Activated CD4-positive, CD25-positive, alpha-beta regulatory T cell (primary cell): ENCODE measurements around the gene C1orf35.

ENCODE experiments used
- DNase-seq, 4 experiments: peaks; one replicate each; lab custom pipeline; 2025; lab: John Stamatoyannopoulos, UW

C1orf35 gene

DNA sequence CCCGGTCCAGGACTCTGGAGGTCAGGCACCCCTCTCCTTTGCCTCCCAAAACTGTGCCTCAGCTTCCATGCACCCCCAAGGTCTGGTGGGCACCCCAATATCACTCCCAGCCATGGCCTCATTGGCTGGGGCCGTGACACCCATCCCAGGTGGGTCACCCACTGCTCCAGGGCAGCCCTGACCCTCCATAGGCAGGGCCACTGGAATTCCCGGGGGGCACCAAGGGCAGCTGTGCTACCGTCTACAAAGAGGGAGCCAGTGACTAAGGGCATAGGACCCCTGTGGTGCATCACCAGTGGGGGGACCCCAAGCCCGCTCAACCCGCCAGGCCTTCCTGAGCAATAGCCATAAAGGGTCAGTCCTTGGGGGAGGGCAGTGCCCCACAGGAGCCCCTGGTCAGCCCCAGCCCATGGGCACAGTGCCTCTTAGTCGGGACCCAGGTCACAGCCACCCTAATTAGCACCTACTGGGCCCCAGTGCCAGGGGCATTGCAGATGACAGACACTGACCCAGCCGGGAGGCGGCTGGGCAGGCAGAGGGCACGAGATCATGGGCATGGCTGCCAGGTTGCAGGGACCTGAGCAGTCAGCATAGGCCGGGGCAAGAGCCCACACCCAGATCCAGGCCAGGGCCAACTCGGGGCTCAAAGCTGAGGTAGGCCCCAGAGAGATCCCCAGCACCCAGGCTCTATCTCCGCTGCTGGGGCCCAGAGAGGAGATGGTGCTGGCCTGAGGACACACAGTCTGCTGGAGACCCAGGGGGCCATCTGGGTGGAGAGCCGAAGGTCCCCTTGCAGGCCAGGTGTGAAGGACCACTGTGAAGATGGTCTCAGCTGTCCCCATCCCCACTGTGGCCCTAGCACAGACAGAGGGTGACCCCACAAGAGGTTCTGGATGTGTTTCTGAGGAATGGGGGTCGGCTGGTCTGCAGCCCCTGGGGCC is 39.6 kb downstream of the C1orf35 start:
- no peak for DNase-seq

DNA sequence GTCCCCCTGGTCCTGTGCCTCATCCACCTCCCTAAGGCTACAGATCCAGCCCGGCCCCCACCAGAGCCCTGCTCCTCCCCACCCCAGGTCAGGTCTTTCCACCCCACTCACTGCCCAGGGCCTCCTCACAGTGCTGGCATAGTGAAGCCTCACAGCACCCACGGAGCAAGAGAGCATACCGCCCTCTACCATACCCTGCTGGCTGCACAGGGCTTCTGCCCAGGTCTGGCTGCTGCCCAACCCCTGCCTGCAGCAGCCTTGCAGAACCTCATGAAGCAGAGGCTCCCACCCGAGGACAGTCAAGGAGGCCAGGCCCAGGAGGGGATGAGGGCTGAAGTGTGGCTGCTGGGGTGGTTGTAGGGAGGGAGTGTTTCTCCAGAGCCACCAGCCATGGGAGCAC is 40.3 kb downstream of the C1orf35 start:
- DNase-seq, result no peak

DNA sequence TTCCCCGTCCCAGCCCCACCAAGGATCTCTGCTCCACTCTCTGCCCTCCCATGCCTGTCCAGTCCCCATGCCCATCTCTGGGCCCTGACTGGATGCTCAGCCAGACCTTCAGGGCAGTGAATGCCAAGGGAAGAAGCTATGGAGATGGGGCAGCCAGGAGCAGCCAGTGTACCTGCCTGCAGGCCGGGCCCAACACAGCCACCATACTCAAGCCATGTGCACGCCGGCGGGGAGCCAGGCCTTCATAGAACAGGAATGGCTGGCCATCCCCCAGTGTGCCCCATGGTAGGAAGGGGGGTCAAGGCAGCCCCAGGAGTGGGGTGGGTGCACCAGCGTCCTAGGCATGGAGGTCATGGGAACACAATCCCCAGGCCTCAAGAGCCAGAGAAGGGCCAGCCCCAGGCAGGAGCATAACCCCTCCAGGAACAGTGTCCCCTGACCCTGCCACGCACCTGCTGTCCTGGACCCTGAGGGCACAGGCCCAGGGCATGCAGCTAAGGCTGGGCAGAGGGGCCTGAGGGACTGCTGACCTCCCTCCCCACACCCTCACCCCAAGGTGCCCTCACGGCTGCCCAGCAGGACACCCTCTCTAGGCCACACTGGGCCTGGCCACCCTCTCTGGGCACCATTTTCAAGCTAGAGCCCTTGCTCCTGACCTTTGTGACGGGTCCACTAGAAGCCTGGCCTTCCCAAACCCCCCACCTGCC is 40.9 kb downstream of the C1orf35 start:
- DNase-seq, result no peak

DNA sequence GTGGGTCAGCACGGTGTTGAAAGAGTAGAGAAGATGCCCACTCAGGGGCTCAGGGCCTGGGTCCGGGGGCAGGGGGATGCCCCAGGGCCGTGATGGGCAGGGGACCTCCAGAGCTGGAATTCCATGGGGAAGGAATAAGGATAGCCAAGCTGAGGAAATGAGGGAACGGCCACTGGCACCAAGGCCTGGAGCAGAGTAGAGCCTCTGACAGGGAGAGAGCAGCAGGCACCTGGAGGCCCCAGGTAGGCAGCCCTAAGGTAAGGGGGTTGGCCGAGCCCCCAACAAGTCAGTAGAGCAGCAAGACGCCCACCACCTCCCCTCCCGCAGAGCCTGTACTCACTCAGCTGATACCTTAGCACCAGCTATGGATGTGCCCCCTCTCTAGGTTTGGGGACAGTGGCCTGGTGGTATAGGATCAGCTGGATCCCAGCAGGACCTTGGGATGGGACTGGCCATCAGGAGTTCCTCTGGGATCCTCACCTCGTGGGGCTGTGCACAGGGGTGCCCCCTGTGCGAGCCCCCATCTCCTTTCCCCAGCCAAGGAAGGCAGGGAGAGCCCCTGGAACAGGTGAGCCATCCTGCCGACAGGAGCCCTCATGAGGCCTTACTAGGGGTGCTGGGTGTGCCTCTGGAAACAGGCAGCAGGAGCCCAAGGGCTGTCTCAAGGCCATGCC is 41.6 kb downstream of the C1orf35 start:
- no peak for DNase-seq

DNA sequence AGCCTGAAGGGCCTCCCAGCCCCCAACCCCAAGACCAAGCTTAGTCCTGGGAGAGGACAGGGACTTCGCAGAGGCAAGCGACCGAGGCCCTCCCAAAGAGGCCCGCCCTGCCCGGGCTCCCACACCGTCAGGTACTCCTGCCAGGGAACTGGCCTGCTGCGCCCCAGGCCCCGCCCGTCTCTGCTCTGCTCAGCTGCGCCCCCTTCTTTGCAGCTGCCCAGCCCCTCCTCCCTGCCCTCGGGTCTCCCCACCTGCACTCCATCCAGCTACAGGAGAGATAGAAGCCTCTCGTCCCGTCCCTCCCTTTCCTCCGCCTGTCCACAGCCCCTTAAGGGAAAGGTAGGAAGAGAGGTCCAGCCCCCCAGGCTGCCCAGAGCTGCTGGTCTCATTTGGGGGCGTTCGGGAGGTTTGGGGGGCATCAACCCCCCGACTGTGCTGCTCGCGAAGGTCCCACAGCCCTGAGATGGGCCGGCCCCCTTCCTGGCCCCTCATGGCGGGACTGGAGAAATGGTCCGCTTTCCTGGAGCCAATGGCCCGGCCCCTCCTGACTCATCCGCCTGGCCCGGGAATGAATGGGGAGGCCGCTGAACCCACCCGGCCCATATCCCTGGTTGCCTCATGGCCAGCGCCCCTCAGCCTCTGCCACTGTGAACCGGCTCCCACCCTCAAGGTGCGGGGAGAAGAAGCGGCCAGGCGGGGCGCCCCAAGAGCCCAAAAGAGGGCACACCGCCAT is 42.5 kb downstream of the C1orf35 start:
- no peak for DNase-seq

DNA sequence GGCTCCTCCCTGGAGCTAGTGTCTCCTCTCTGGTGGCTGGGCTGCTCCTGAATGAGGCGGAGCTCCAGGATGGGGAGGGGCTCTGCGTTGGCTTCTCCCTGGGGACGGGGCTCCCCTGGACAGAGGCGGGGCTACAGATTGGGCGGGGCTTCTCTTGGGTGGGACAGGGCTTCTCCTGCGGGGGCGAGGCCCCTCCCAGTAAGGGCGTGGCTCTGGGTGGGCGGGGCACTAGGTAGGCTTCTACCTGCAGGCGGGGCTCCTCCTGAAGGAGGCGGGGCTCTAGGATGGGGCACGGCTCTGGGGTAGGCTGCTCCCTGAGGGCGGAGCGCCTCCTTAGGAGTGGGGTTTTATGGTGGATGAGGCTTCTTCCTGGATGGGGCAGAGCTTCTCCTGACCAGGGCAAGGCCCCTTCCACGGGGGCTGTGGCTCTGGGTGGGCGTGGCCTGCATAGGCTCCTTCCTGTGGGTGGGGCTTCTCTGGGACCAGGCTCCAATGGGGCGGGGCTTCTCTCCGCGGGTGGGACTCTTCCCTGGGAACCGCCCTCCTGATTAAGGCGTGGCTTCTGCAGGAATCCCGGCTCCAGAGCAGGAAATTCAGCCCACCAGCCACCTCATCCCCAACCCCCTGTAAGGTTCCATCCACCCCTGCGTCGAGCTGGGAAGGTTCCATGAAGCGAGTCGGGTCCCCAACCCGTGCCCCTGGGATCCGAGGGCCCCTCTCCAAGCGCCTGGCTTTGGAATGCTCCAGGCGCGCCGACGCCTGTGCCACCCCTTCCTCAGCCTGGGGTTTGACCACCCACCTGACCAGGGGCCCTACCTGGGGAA is 43.3 kb downstream of the C1orf35 start:
- peak in 1 of 4 experiments; percentile 28 for DNase-seq

DNA sequence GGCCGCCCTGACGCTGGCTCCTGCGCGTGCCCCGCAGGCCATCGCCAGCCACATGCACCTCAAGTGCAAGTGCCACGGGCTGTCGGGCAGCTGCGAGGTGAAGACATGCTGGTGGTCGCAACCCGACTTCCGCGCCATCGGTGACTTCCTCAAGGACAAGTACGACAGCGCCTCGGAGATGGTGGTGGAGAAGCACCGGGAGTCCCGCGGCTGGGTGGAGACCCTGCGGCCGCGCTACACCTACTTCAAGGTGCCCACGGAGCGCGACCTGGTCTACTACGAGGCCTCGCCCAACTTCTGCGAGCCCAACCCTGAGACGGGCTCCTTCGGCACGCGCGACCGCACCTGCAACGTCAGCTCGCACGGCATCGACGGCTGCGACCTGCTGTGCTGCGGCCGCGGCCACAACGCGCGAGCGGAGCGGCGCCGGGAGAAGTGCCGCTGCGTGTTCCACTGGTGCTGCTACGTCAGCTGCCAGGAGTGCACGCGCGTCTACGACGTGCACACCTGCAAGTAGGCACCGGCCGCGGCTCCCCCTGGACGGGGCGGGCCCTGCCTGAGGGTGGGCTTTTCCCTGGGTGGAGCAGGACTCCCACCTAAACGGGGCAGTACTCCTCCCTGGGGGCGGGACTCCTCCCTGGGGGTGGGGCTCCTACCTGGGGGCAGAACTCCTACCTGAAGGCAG is 44.0 kb downstream of the C1orf35 start:
- DNase-seq, result peak in 1 of 4 experiments; percentile 21

DNA sequence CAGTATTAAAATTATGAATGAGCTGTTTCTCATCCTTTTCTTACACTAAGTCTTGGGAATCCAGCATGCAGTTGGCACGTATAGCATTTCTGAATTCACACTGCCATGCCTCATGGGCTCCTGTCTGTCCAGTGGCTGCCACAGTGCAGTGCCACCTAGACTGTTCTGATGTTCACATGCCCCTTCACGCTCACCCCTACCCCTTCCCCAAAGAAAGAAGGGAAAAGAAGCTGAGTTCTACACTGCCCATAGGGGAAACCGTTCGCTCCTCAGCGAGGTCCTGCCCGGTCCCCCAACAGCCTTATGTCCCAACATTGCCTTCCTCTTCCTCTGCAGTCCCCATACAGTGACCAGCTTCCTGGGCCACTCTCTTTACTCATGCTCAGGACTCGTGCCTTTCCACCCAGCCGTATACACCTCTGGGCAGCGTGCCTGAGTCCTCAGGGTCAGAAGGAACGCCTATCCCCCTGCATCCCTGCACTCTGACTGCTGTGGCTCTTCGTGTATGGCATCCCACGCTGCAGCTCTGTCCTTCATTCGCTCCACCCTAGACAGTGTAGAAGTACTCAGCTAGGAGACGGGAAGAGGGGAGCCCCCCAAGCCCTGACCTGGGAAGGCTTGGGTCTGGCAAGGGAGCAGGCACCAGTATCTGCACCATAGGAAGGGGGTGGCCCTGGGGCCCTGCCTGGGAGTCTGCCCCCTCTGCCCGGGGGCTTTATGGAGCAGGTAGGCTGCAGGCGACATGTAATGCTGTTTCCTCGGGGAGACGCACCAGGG is 44.8 kb downstream of the C1orf35 start:
- no peak for DNase-seq
